AG09319 (cell line): Measurements from ENCODE around the gene ARFGEF3.

Experiments used
- DNase-seq: peaks from one replicate; pipeline ENCODE4 v3.0.0-alpha.2; 2010; ENCODE audit warnings: low read depth; ENCODE audit errors: extremely low read depth
- TF ChIP-seq, protein P1 (sequence below): IDR thresholded peaks from 2 replicates; pipeline ENCODE4 v1.5.1; 2011; ENCODE audit warnings: low read depth, mild to moderate bottlenecking, inconsistent platforms, low read length, moderate library complexity

Gene ARFGEF3

GRCh38 chr6:138188278-138188941, 26.7 kb downstream of the ARFGEF3 start:
- DNase-seq, result no peak
- TF ChIP-seq, protein P1, sequence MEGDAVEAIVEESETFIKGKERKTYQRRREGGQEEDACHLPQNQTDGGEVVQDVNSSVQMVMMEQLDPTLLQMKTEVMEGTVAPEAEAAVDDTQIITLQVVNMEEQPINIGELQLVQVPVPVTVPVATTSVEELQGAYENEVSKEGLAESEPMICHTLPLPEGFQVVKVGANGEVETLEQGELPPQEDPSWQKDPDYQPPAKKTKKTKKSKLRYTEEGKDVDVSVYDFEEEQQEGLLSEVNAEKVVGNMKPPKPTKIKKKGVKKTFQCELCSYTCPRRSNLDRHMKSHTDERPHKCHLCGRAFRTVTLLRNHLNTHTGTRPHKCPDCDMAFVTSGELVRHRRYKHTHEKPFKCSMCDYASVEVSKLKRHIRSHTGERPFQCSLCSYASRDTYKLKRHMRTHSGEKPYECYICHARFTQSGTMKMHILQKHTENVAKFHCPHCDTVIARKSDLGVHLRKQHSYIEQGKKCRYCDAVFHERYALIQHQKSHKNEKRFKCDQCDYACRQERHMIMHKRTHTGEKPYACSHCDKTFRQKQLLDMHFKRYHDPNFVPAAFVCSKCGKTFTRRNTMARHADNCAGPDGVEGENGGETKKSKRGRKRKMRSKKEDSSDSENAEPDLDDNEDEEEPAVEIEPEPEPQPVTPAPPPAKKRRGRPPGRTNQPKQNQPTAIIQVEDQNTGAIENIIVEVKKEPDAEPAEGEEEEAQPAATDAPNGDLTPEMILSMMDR, result no peak

DNA sequence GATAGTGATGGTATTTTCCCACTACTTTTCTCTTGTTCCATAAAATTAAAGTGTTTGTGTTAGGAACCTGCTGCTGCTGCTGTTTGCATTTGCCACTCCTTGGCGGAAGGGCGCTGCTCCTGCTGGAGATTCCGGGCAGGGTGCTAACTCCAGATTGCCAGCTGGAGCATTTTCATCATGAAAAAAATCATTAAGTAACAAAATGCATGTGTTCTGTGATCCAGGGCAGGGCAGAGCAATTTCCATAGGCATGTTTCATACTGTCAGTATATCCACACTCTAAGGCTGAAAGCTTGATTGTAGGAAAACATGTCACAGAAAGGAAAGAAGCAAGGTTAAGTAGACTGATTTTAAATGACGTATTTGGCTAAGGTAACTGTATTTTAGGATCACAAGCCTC, 32.5 kb downstream of the ARFGEF3 start:
- DNase-seq, result no peak
- TF ChIP-seq, protein P1, result no peak

GRCh38 chr6:138196122-138196738, 34.5 kb downstream of the ARFGEF3 start:
- DNase-seq, result no peak
- TF ChIP-seq, protein P1, result no peak

GRCh38 chr6:138197570-138197969, 35.8 kb downstream of the ARFGEF3 start:
- no peak for DNase-seq
- TF ChIP-seq, protein P1, result no peak

- DNase-seq, result no peak
- TF ChIP-seq, protein P1, result no peak
Observed at GRCh38 chr6:138198430-138199091, 36.8 kb downstream of the ARFGEF3 start.

DNA sequence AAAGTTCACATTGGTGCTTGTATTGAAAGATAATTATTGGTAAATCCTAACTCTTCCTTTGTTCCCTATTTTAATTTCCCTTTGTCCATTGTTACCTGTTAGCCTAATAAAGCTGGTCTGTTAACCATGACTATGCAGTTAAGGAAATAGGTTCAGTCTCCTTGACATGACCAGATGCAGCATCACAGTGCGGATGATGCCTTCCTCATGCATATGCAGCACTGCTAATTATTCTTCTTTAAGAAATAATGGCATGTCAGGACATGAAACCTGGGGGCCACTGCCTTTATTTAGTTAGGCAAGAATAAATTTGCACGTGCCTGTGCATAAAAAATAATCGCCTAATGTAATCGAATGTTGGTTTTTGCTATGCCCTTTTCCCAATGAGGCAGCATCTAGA, 40.1 kb downstream of the ARFGEF3 start:
- TF ChIP-seq, protein P1, result no peak
- no peak for DNase-seq

GRCh38 chr6:138203315-138203714, 41.6 kb downstream of the ARFGEF3 start:
- TF ChIP-seq, protein P1, result no peak
- no peak for DNase-seq
